Measurements from ENCODE around the gene GLDC. TPM values are rescaled to one million over a fixed set of nuclear protein-coding genes. Genes with fewer than 3 reads are reported as not detected.

The GLDC gene
- total and polyA plus RNA-seq, 5 donors from 2014 or later = 0.25 to 0.38 (median 0.33) TPM; not detected in 2

- no peak for DNase-seq
- no peak for ATAC-seq (ENCODE audit: low read depth in 2 of 2)
- H3K4me1 Mint-ChIP-seq = peaks cover 13 to 27% (median 25%) of the 10 kb centered on the region in 4 donors
- H3K36me3 Mint-ChIP-seq = peaks cover 7% of the 10 kb centered on the region
- Histone ChIP-seq H3K9me3 (ENCODE audit: control insufficient read depth in 2 of 2, low read length in 2 of 2) (no peaks in the 10 kb centered on the region), H3K36me3 (ENCODE audit: control insufficient read depth, insufficient read depth, low read length) (no peaks in the 10 kb centered on the region), H3K4me3 (ENCODE audit: low read depth, low read length) (peak overlapping the region; percentile 75), H3K4me1 (ENCODE audit: control insufficient read depth, insufficient read depth, low read length, poor library complexity, severe bottlenecking) (peaks cover 26% of the 10 kb centered on the region), H3K27ac (ENCODE audit: insufficient read depth, low read length, poor library complexity, severe bottlenecking) (peak overlapping the region; percentile 98), H3K27me3 (ENCODE audit: control insufficient read depth, insufficient read depth, low read length) (no peaks in the 10 kb centered on the region)
- no peaks in the 10 kb centered on the region for H3K9me3 Mint-ChIP-seq
- H3K27me3 Mint-ChIP-seq = no peaks in the 10 kb centered on the region
- H3K27ac Mint-ChIP-seq = peak overlapping the region; percentile 97 to 99 (median 98)
- peak overlapping the region; percentile 94 to 99 (median 96) for H3K4me3 Mint-ChIP-seq
Measured at GRCh38 chr9:6681957-6682501, 36.5 kb upstream of the GLDC start.

- Mint-ChIP-seq H3K9me3 (no peaks in the 10 kb centered on the region), H3K27ac (peak overlapping the region; percentile 97 to 99 (median 98)), H3K4me1 (peaks cover 13 to 27% (median 25%) of the 10 kb centered on the region in 4 donors), H3K4me3 (peak overlapping the region; percentile 94 to 99 (median 96)), H3K27me3 (no peaks in the 10 kb centered on the region), H3K36me3 (peaks cover 7% of the 10 kb centered on the region)
- Histone ChIP-seq H3K36me3 (ENCODE audit: control insufficient read depth, insufficient read depth, low read length) (no peaks in the 10 kb centered on the region), H3K27me3 (ENCODE audit: control insufficient read depth, insufficient read depth, low read length) (no peaks in the 10 kb centered on the region), H3K9me3 (ENCODE audit: control insufficient read depth in 2 of 2, low read length in 2 of 2) (no peaks in the 10 kb centered on the region), H3K4me3 (ENCODE audit: low read depth, low read length) (peak overlapping the region; percentile 75), H3K27ac (ENCODE audit: insufficient read depth, low read length, poor library complexity, severe bottlenecking) (peak overlapping the region; percentile 98), H3K4me1 (ENCODE audit: control insufficient read depth, insufficient read depth, low read length, poor library complexity, severe bottlenecking) (peaks cover 26% of the 10 kb centered on the region)
- DNase-seq (peak; percentile 87 to 97 (median 94)), ATAC-seq (ENCODE audit: low read depth in 2 of 2) (peak; percentile 89 to 91)
Measured at GRCh38 chr9:6681147-6681956, 35.8 kb upstream of the GLDC start.

- H3K27me3 Mint-ChIP-seq = no peaks in the 10 kb centered on the region
- Histone ChIP-seq H3K36me3 (ENCODE audit: control insufficient read depth, insufficient read depth, low read length) (no peaks in the 10 kb centered on the region), H3K9me3 (ENCODE audit: control insufficient read depth in 2 of 2, low read length in 2 of 2) (no peaks in the 10 kb centered on the region), H3K4me3 (ENCODE audit: low read depth, low read length) (peak overlapping the region; percentile 75), H3K4me1 (ENCODE audit: control insufficient read depth, insufficient read depth, low read length, poor library complexity, severe bottlenecking) (peaks cover 26% of the 10 kb centered on the region), H3K27me3 (ENCODE audit: control insufficient read depth, insufficient read depth, low read length) (no peaks in the 10 kb centered on the region), H3K27ac (ENCODE audit: insufficient read depth, low read length, poor library complexity, severe bottlenecking) (peak overlapping the region; percentile 98)
- peak; percentile 16 to 36 for ATAC-seq (ENCODE audit: low read depth in 2 of 2)
- H3K4me1 Mint-ChIP-seq = peaks cover 13 to 27% (median 23%) of the 10 kb centered on the region in 4 donors
- peaks cover 7% of the 10 kb centered on the region for H3K36me3 Mint-ChIP-seq
- no peaks in the 10 kb centered on the region for H3K9me3 Mint-ChIP-seq
- peak overlapping the region; percentile 94 to 99 (median 96) for H3K4me3 Mint-ChIP-seq
- peak in 2 of 3 donors; percentile 66 to 77 for DNase-seq
- H3K27ac Mint-ChIP-seq = peak overlapping the region; percentile 97 to 99 (median 98)
Measured at GRCh38 chr9:6680797-6681146, 35.2 kb upstream of the GLDC start.

GRCh38 chr9:6677803-6678202 lies 32.3 kb upstream of the GLDC start:
- Mint-ChIP-seq H3K9me3 (no peaks in the 10 kb centered on the region), H3K36me3 (peaks cover 3% of the 10 kb centered on the region), H3K4me1 (peaks cover 5 to 20% (median 15%) of the 10 kb centered on the region in 4 donors), H3K27me3 (no peaks in the 10 kb centered on the region), H3K4me3 (peak overlapping the region in 1 of 4 donors; percentile 64), H3K27ac (no peak overlapping the region)
- H3K36me3 ChIP-seq (ENCODE audit: control insufficient read depth, insufficient read depth, low read length) = no peaks in the 10 kb centered on the region
- H3K27me3 ChIP-seq (ENCODE audit: control insufficient read depth, insufficient read depth, low read length) = no peaks in the 10 kb centered on the region
- DNase-seq = no peak
- no peak overlapping the region for H3K27ac ChIP-seq (ENCODE audit: insufficient read depth, low read length, poor library complexity, severe bottlenecking)
- H3K4me3 ChIP-seq (ENCODE audit: low read depth, low read length) = no peak overlapping the region
- ATAC-seq (ENCODE audit: low read depth in 2 of 2) = no peak
- no peaks in the 10 kb centered on the region for H3K9me3 ChIP-seq (ENCODE audit: control insufficient read depth in 2 of 2, low read length in 2 of 2)
- peaks cover 26% of the 10 kb centered on the region for H3K4me1 ChIP-seq (ENCODE audit: control insufficient read depth, insufficient read depth, low read length, poor library complexity, severe bottlenecking)

- H3K9me3 ChIP-seq (ENCODE audit: control insufficient read depth in 2 of 2, low read length in 2 of 2) = no peaks in the 10 kb centered on the region
- no peaks in the 10 kb centered on the region for H3K27me3 Mint-ChIP-seq
- H3K4me1 Mint-ChIP-seq = peaks cover 5 to 12% (median 10%) of the 10 kb centered on the region in 4 donors
- peaks cover 3% of the 10 kb centered on the region for H3K36me3 Mint-ChIP-seq
- H3K9me3 Mint-ChIP-seq = no peaks in the 10 kb centered on the region
- no peak overlapping the region for H3K27ac Mint-ChIP-seq
- no peak overlapping the region for H3K4me3 Mint-ChIP-seq
- no peaks in the 10 kb centered on the region for H3K27me3 ChIP-seq (ENCODE audit: control insufficient read depth, insufficient read depth, low read length)
- H3K36me3 ChIP-seq (ENCODE audit: control insufficient read depth, insufficient read depth, low read length) = no peaks in the 10 kb centered on the region
- ATAC-seq (ENCODE audit: low read depth in 2 of 2) (no peak), DNase-seq (no peak)
- H3K4me1 ChIP-seq (ENCODE audit: control insufficient read depth, insufficient read depth, low read length, poor library complexity, severe bottlenecking) = peaks cover 15% of the 10 kb centered on the region
- no peak overlapping the region for H3K4me3 ChIP-seq (ENCODE audit: low read depth, low read length)
- H3K27ac ChIP-seq (ENCODE audit: insufficient read depth, low read length, poor library complexity, severe bottlenecking) = no peak overlapping the region
Measured at GRCh38 chr9:6676254-6676921, 30.9 kb upstream of the GLDC start.

GRCh38 chr9:6675268-6675667 lies 29.7 kb upstream of the GLDC start:
- H3K9me3 ChIP-seq (ENCODE audit: control insufficient read depth in 2 of 2, low read length in 2 of 2) = no peaks in the 10 kb centered on the region
- peaks cover under 1 to 4% (median 2%) of the 10 kb centered on the region in 4 donors for H3K4me1 Mint-ChIP-seq
- peak overlapping the region in 1 of 4 donors; percentile 38 for H3K4me3 Mint-ChIP-seq
- no peak overlapping the region for H3K27ac Mint-ChIP-seq
- peaks cover 5% of the 10 kb centered on the region for H3K27me3 Mint-ChIP-seq
- H3K9me3 Mint-ChIP-seq = no peaks in the 10 kb centered on the region
- H3K27ac ChIP-seq (ENCODE audit: insufficient read depth, low read length, poor library complexity, severe bottlenecking) = no peak overlapping the region
- H3K27me3 ChIP-seq (ENCODE audit: control insufficient read depth, insufficient read depth, low read length) = no peaks in the 10 kb centered on the region
- no peaks in the 10 kb centered on the region for H3K36me3 Mint-ChIP-seq
- no peak for ATAC-seq (ENCODE audit: low read depth in 2 of 2)
- no peak overlapping the region for H3K4me3 ChIP-seq (ENCODE audit: low read depth, low read length)
- H3K36me3 ChIP-seq (ENCODE audit: control insufficient read depth, insufficient read depth, low read length) = no peaks in the 10 kb centered on the region
- DNase-seq = no peak
- H3K4me1 ChIP-seq (ENCODE audit: control insufficient read depth, insufficient read depth, low read length, poor library complexity, severe bottlenecking) = peaks cover 4% of the 10 kb centered on the region

- Mint-ChIP-seq H3K9me3 (no peaks in the 10 kb centered on the region), H3K4me3 (no peak overlapping the region), H3K27ac (no peak overlapping the region), H3K4me1 (no peaks in the 10 kb centered on the region), H3K27me3 (peaks cover 5% of the 10 kb centered on the region), H3K36me3 (no peaks in the 10 kb centered on the region)
- ATAC-seq (ENCODE audit: low read depth in 2 of 2) = no peak
- Histone ChIP-seq H3K27ac (ENCODE audit: insufficient read depth, low read length, poor library complexity, severe bottlenecking) (no peak overlapping the region), H3K4me3 (ENCODE audit: low read depth, low read length) (no peak overlapping the region), H3K4me1 (ENCODE audit: control insufficient read depth, insufficient read depth, low read length, poor library complexity, severe bottlenecking) (no peaks in the 10 kb centered on the region), H3K9me3 (ENCODE audit: control insufficient read depth in 2 of 2, low read length in 2 of 2) (no peaks in the 10 kb centered on the region), H3K27me3 (ENCODE audit: control insufficient read depth, insufficient read depth, low read length) (no peaks in the 10 kb centered on the region), H3K36me3 (ENCODE audit: control insufficient read depth, insufficient read depth, low read length) (no peaks in the 10 kb centered on the region)
- no peak for DNase-seq
Measured at GRCh38 chr9:6673326-6674025, 27.9 kb upstream of the GLDC start.
